PFSK-1 (cell line): Measurements from ENCODE around the gene NCAN.

Experiments used
- FOXP2 ChIP-seq: optimal IDR thresholded peaks from 2 replicates; pipeline ENCODE3; 2011; ENCODE audit warnings: borderline replicate concordance, control low read depth, inconsistent platforms; ENCODE audit not compliant: insufficient read depth; ENCODE audit errors: extremely low read length, extremely low read depth
- POLR2AphosphoS5 ChIP-seq: IDR thresholded peaks from 2 replicates; pipeline ENCODE4 v1.6.1; 2012; ENCODE audit warnings: low read depth, mild to moderate bottlenecking, control low read depth, low read length, moderate library complexity
- SIN3A ChIP-seq: IDR thresholded peaks from 2 replicates; pipeline ENCODE4 v1.6.1; 2012; ENCODE audit warnings: mild to moderate bottlenecking, low read length, moderate library complexity, borderline replicate concordance; ENCODE audit not compliant: insufficient read depth
- TAF1 ChIP-seq: IDR thresholded peaks from 2 replicates; pipeline ENCODE4 v1.6.1; 2012; ENCODE audit warnings: low read length, control low read depth, borderline replicate concordance; ENCODE audit not compliant: insufficient read depth
- TF ChIP-seq, protein P1 (sequence below), 2 experiments: IDR thresholded peaks; 2 replicates each; pipeline versions ENCODE4 v1.6.1 to v1.8.0; 2011 to 2012; ENCODE audit warnings: low read depth in 2 of 2, low read length in 2 of 2, control low read depth in 1 of 2, inconsistent platforms in 1 of 2, mild to moderate bottlenecking in 1 of 2, moderate library complexity in 1 of 2; ENCODE audit not compliant: insufficient read depth in 1 of 2

The NCAN gene

DNA sequence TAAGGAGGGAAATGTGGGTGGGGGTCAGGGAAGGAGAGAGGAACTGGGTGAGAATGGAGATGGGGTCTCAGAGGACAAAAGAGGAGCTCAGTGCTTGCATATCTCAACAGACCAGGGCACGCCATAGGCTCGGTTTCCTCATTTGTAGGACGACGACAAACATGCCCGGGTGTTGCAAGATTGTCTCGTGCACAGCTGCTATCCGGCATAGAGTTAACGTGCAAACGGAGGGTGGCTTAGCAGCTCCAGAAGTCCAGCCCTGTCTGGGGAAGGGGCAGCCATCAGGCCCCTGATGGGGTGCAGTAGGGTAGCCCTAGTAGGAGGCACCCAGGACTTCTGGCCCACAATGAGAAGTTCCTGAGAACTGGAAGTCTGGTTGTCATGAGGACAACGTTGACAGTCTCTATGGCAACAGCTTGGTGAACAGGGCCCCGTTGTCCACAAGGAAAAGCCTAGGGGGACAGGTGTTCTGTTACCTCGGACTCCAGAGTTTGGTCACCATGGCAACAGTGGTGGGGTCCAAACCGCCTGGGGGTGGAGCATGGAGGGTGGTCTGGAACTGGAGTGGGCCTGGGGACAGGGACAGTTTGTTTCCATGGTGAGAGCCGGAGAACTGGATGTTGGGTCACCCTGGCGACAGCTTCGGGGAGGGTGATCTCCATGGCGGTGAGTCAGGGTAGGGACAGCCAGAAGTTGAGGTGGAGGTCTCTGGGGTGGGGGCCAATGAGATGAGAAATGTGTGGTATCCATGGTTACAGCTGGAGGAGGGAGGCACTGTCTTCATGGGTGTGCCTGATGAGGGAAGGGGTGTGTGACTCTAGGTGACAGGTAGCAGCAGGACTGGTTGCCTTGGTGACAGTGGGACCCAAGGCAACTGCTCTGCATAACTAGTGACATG lies 44.6 kb downstream of the NCAN start:
- no peak for TF ChIP-seq SIN3A
- TF ChIP-seq TAF1, result no peak
- TF ChIP-seq, protein P1, sequence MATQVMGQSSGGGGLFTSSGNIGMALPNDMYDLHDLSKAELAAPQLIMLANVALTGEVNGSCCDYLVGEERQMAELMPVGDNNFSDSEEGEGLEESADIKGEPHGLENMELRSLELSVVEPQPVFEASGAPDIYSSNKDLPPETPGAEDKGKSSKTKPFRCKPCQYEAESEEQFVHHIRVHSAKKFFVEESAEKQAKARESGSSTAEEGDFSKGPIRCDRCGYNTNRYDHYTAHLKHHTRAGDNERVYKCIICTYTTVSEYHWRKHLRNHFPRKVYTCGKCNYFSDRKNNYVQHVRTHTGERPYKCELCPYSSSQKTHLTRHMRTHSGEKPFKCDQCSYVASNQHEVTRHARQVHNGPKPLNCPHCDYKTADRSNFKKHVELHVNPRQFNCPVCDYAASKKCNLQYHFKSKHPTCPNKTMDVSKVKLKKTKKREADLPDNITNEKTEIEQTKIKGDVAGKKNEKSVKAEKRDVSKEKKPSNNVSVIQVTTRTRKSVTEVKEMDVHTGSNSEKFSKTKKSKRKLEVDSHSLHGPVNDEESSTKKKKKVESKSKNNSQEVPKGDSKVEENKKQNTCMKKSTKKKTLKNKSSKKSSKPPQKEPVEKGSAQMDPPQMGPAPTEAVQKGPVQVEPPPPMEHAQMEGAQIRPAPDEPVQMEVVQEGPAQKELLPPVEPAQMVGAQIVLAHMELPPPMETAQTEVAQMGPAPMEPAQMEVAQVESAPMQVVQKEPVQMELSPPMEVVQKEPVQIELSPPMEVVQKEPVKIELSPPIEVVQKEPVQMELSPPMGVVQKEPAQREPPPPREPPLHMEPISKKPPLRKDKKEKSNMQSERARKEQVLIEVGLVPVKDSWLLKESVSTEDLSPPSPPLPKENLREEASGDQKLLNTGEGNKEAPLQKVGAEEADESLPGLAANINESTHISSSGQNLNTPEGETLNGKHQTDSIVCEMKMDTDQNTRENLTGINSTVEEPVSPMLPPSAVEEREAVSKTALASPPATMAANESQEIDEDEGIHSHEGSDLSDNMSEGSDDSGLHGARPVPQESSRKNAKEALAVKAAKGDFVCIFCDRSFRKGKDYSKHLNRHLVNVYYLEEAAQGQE (IDR thresholded peaks at IDR 0.05; ENCODE audit: insufficient read depth in 1 of 2, low read depth in 2 of 2, low read length in 2 of 2), result no peak
- no peak for TF ChIP-seq POLR2AphosphoS5

DNA sequence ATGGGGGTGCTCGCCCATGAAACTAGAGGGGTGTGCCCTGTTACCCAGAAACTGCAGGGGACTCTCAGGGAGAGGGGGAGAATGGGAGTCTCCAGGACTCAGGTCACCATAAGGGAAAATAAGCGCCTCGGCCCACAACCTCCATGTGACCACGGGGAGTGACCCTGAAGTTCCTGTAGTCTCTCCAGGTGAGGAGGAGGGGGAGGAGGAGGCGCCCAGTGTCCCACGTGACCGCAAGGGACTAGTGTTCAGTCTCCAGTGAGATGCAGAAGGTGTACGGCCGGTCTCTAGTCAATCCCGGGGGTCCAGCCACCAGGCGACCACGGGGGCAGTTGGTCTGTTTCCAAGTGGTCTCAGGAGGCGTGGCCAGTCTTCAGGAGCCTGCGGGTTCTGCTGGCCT lies 45.4 kb downstream of the NCAN start:
- TF ChIP-seq TAF1 (no peak), POLR2AphosphoS5 (no peak), FOXP2 (no peak), SIN3A (no peak)
- TF ChIP-seq, protein P1 (IDR thresholded peaks at IDR 0.05; ENCODE audit: insufficient read depth in 1 of 2, low read depth in 2 of 2, low read length in 2 of 2), result no peak

DNA sequence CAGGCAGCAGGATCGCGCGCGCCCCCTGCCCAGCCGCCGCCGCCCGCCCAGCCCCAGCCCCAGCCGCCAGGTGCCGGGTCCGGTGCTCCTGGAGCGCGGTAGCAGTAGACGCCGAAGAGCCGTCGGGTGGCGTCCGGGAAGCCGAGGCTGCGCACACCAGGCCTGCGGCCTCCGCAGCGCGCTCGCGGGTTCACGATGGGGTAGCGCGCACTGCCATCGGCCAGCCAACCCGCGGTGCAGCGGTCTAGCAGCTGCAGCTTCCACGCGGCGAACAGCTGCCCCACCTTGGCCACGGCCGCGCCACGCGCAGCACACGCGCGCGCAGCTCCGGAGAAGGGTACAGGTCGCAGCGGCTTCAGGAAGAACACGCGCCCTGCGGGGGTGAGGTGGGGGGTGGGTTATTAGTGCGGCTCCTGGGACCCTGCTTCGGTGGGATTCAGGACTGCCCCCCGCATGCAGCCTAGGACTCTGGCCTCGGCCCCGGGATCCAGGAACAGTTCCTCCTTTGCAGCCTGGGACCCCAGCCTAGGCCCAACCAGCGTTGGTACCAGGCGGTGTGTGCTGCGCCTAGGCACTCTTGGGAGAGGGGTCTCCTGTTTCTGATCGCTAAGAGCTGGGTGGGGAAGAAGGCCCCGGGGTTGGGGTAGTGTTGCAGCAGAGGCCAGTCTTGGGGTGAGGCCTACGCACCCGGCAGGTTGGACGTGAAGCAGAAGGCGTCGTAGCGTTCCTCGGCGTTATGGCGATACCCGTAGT lies 46.3 kb downstream of the NCAN start:
- no peak for TF ChIP-seq POLR2AphosphoS5
- no peak for TF ChIP-seq SIN3A
- TF ChIP-seq TAF1, result no peak
- TF ChIP-seq, protein P1 (IDR thresholded peaks at IDR 0.05; ENCODE audit: insufficient read depth in 1 of 2, low read depth in 2 of 2, low read length in 2 of 2), result no peak
- TF ChIP-seq FOXP2, result no peak

DNA sequence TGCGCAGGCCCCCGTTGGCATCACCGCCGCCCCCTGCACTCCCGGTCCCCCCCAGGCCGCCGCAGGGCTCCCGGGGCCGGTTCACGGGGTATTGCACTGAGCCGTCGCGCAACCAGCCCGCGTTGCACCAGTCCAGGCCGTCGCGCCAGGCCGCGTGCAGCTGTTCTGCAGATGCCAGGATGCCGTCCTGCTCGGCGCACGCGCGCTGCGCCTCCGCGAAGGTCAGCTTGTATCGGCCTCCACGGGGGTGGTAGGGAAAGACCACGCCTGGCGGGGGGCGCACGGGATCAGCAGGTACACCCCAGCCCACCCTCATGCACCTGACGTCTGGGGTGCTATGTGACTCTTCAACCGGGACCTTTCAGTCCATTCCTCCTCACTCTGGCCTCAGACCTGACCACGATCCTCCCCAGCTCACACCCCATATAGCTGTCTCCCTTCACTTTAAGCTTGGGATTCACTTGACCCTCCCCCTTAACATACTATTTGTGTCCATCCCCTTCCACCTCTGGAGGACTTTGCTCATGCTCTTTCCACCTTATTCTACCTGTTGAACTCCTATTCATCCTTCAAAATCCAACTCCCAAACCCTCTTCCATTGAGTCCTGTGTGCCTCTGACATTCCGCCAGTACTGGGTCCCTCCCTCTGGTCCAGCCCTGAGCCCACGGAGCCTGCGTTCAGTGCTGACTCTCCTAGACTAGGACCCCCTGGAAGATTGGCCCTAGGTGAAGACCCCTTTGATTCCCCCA lies 47.0 kb downstream of the NCAN start:
- no peak for TF ChIP-seq TAF1
- no peak for TF ChIP-seq POLR2AphosphoS5
- no peak for TF ChIP-seq SIN3A
- TF ChIP-seq, protein P1 (IDR thresholded peaks at IDR 0.05; ENCODE audit: insufficient read depth in 1 of 2, low read depth in 2 of 2, low read length in 2 of 2), result no peak
- TF ChIP-seq FOXP2, result no peak
